MG63 (cell line): ENCODE results near the gene NOS1AP. TPM values are rescaled to one million over a fixed set of nuclear protein-coding genes. Genes with fewer than 3 reads are reported as not detected.

Experiments used
- DNase-seq: peaks from one replicate; pipeline ENCODE4 v3.0.0-alpha.2; 2020
- H3K27me3 ChIP-seq: fragments of 250-450 bp; sonication (Bioruptor Pico); 2 replicates; pipeline ENCODE4 v1.5.1; 2020; ENCODE audit warnings: mild to moderate bottlenecking, moderate library complexity
- H3K36me3 ChIP-seq: fragments of 250-450 bp; sonication (Bioruptor Pico); 2 replicates; pipeline ENCODE4 v1.5.1; 2020; ENCODE audit warnings: mild to moderate bottlenecking, moderate library complexity
- H3K4me3 ChIP-seq: fragments of 250-450 bp; sonication (Bioruptor Pico); 2 replicates; pipeline ENCODE4 v1.5.1; 2020; ENCODE audit warnings: mild to moderate bottlenecking, moderate library complexity
- H3K9me3 ChIP-seq: fragments of 250-450 bp; sonication (Bioruptor Pico); 2 replicates; pipeline ENCODE4 v1.5.1; 2020; ENCODE audit warnings: mild to moderate bottlenecking, moderate library complexity
- total RNA-seq: library from RNA; depleted of rRNA; stranded (reverse); fragments of >200 nt; shearing (Covaris generic); gene quantifications from 2 replicates; pipeline ENCODE4 v1.2.3, GENCODE V29; 2014; ENCODE audit warnings: low replicate concordance

Gene NOS1AP
- total RNA-seq, 1 experiment from 2014 or later = not detected

DNA sequence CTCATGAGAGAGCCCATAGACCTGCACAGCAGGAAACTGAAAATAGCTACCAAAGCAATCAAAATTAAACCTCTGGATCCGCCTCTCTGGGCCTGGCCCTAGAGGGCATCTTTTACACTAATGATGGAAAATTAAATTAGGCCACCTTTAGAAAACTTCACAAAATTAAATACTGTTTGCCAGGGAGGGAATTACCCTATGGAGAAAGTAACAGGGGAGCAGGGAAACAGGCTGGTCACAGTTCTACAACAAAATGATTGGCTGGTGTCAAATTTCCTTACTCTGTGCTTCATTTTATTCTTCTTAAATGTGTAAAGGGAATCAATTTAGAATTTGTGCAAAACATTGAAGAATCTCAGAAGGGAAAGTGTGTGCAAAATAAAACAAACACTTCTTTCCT, 244.7 kb downstream of the NOS1AP start:
- no peaks in the 10 kb centered on the region for H3K27me3 ChIP-seq
- no peaks in the 10 kb centered on the region for H3K36me3 ChIP-seq
- DNase-seq = no peak
- no peaks in the 10 kb centered on the region; the same call in 1 of the 2 replicates for H3K9me3 ChIP-seq
- H3K4me3 ChIP-seq = no peak overlapping the region

DNA sequence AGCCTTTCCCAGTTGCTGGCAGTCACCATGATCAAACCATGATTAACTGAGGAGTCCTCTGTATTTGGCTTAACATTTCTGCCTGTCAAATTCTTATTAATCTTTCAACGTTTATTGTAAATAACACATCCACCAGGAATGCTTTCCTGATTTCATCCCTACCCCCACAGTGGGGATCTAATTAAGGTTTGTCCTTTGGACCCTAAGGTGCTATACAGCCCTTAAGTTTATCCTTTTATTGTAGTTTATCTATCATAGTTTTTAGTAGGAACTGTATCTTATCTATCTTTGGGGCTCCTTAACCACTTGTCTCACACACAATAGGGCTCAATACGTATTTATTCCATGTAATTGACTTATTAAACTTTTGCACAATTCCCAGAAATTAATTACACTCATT, 246.2 kb downstream of the NOS1AP start:
- H3K27me3 ChIP-seq = no peaks in the 10 kb centered on the region
- H3K9me3 ChIP-seq = no peaks in the 10 kb centered on the region; the same call in 1 of the 2 replicates
- no peak for DNase-seq
- H3K4me3 ChIP-seq = no peak overlapping the region
- no peaks in the 10 kb centered on the region for H3K36me3 ChIP-seq

DNA sequence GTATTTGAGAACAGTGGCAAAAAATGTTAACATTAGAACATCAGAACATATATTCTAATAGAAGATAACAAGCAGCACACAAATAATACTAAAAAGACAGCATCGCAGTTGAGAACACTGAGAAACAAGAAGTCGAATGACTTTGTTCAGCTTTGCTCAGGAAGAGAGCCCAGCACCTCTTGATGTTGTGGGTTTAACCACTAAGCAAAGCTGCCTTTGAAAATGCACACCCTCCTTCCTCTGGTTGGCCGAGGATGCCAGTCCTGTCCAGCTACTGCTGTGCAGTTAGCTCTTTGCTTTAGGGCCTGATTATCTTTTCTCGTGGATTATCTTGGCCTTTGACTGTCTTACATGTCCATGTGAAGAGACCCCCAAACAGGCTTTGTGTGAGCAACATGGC, 246.7 kb downstream of the NOS1AP start:
- no peaks in the 10 kb centered on the region; the same call in 1 of the 2 replicates for H3K27me3 ChIP-seq
- no peak for DNase-seq
- no peaks in the 10 kb centered on the region for H3K36me3 ChIP-seq
- no peaks in the 10 kb centered on the region; the same call in 1 of the 2 replicates for H3K9me3 ChIP-seq
- no peak overlapping the region for H3K4me3 ChIP-seq

DNA sequence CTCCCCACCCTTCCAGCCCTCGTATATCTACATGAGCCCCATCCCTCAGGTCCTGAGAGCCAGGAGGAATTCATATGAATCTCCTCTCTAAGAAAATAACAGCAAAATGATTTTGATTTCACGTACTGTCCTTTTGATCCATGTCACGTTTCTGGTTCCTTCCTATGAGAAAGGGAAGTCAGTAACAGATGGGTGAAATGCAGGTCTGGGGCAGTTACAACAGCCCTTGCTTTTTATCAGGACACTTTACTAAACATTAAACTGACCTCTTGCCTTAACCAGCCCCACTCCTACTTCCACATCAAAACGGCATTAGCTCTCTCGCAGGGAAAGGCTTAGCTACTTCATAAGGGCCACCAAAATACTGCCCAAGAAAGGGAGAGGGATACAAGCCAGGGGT, 248.1 kb downstream of the NOS1AP start:
- no peak overlapping the region for H3K4me3 ChIP-seq
- H3K9me3 ChIP-seq = no peaks in the 10 kb centered on the region; the same call in 1 of the 2 replicates
- H3K27me3 ChIP-seq = peaks cover 4% of the 10 kb centered on the region; the same call in 1 of the 2 replicates
- no peaks in the 10 kb centered on the region for H3K36me3 ChIP-seq
- DNase-seq = no peak

DNA sequence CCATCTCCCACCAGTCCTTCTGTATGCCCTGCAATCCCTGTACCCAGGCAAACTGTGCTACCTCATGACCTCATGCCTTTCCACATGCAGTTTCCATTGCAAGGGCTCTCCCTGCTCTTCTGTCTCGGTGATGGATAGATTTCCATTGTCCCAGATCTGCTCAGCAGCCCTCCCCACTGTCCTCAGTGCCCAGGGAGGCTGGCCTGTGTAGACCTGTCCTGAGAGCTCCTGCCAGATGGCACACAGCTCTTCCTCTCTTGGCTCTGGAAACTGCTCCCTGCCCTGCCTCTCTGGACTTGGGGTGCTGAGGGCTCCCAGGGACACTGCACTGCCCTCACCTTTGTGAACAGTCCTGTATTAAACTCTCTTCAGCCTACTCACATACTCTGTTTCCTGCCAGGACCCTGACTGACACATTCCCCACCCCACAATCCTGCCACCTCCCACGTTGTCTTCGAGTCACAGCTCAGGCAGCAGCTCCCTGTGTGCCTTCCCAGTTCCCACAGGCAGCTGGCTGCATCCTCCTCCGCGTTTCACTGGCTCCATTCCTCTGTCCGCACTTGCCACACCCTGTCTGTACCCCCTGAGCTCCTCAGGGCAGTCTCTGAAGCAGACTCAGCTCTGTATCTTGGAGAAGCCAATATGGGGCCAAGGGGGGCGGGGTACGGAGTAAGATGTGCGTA, 250.1 kb downstream of the NOS1AP start:
- no peak overlapping the region for H3K4me3 ChIP-seq
- DNase-seq = peak; percentile 28
- no peaks in the 10 kb centered on the region; the same call in 1 of the 2 replicates for H3K9me3 ChIP-seq
- H3K27me3 ChIP-seq = peaks cover 11% of the 10 kb centered on the region; the same call in 1 of the 2 replicates
- no peaks in the 10 kb centered on the region for H3K36me3 ChIP-seq

DNA sequence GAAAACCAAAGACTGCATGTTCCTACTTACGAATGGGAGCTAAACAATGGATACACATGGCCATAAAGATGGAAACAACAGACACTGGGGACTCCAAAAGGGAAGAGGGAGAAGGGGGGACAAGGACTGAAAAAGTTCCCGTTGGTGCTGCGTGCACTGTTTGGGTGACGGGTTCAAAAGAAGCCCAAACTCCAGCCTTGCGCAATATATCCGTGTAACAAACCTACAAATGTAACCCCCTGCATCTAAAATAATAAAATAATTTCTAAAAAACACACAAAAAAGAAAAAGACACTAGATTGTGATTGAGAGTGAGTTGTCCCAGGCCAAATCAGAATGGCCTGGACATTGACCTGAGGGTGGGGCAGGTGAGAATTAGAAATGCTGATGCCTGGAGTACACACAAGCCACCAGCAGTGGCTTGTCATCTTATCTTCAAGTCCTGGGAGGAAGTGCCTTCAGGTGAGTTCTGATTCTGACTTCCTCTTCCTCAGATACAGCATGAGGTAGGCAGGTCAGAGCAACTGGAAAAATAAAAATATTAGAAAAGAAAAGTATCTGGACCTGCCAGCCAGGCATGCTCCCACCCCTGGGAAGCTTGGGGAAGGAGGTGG, 252.4 kb downstream of the NOS1AP start:
- peaks cover 11% of the 10 kb centered on the region; the same call in 1 of the 2 replicates for H3K27me3 ChIP-seq
- no peaks in the 10 kb centered on the region for H3K36me3 ChIP-seq
- no peaks in the 10 kb centered on the region for H3K9me3 ChIP-seq
- no peak for DNase-seq
- H3K4me3 ChIP-seq = no peak overlapping the region

DNA sequence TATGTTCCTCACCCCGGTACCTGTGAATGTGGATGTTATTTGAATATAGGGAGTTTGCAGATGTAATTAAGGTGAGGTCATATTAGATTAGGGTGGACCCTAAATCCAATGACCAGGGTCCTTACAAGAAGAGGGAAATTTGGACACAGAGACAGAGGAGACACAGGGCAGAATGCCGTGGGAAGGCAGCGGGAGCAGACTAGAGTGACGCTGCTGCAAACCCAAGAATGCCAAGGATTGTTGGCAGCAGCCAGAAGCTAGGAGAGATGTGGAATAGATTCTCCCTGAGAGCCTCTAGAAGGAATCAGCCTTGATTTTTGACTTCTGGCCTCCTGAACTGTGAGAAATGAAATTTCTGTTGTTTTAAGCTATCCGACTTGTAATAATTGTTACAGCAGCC, 253.5 kb downstream of the NOS1AP start:
- Histone ChIP-seq H3K27me3 (peaks cover 17% of the 10 kb centered on the region), H3K36me3 (no peaks in the 10 kb centered on the region), H3K9me3 (no peaks in the 10 kb centered on the region), H3K4me3 (no peak overlapping the region)
- DNase-seq = no peak

DNA sequence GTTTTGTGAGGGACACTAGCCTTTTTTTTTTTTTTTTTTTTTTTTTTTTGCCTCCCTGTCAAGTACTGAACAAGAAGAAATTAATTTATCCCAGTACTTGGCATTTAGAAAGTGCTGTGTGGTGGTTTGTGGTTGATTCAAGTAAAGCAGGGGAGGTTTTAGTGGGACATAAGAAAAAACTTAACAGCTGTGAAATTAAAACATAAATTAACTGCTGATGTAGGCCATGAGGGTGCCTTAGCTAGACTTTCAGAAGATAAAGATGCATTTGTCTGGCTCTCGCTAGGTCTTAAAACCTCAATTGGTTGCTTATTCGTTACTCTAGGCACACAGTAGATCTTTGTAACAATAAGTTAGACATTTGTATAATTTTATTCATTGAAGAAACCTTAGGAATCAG, 254.9 kb downstream of the NOS1AP start:
- DNase-seq = no peak
- Histone ChIP-seq H3K27me3 (peaks cover 17% of the 10 kb centered on the region), H3K36me3 (no peaks in the 10 kb centered on the region), H3K9me3 (no peaks in the 10 kb centered on the region), H3K4me3 (no peak overlapping the region)

DNA sequence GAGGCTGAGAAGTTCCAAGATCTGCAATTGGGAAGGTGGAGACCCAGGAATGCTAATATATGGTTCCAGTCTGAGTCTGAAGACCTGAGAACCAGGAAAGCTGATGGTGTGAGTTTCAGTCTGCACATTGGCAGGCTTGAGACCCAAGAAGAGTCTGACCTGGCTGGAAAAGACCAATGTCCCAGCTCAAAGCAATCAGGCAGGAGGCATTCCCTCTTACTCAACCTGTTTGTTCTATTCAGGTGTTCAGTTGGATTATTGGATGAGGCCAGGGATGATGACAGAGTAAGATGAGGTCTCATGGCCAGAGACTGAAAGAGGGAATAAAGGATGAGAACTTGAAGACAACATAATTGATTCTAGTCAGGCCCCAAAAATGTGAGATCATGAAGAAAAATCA, 257.1 kb downstream of the NOS1AP start:
- no peaks in the 10 kb centered on the region for H3K9me3 ChIP-seq

DNA sequence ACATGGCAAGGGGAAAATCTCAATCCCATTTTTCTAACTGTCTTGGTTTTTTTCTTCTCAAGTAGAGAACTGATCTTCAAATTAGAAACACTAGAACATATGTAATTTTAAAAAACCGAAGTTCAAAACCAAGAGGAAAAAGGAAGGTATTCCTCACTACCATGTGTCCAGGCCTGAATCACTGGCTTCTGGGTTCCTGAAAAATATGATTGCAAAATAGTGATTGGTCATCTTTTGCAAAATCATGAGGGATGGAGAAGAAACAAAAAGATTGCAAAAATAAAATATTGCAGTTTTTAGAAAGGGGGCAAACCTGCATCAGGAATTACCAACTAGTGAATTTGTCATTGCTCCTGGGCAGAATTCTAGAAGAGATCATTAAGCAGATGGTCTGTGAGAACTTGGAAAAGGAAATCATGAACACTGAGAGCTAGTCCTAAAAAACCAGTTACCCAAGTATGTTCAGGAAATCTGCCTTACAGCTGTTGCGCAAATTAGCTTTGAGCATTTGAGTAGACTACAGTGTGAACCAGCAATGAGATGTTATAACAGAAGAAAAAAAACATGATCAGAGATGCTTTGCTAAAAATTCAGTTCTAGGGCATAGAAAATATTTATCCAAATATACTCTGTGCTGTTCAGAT, 257.8 kb downstream of the NOS1AP start:
- no peaks in the 10 kb centered on the region for H3K9me3 ChIP-seq
- no peaks in the 10 kb centered on the region for H3K36me3 ChIP-seq
- no peak overlapping the region for H3K4me3 ChIP-seq
- no peak for DNase-seq
- peaks cover 17% of the 10 kb centered on the region for H3K27me3 ChIP-seq

More for the DNA sequence above, 257.1 kb downstream of the NOS1AP start:
- Histone ChIP-seq H3K4me3 (no peak overlapping the region), H3K27me3 (peaks cover 17% of the 10 kb centered on the region), H3K36me3 (no peaks in the 10 kb centered on the region)
- DNase-seq = no peak

DNA sequence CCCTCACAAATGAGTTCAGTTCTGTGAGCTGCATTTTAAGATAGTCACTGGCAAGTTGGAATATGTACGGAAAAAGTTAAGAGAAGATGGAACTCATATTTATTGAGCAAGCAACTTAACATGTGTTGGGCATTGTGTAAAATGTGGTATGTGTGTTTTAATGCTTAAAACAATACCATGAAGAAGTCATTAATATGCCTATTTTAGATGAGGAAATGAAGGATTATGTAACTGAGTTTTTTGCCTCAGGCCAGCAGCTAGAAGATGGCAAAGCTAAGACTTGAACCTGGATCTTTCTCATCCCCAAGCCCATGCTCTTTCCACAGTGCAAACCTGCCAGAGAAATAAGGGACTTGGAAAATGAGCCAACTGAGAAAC, 258.3 kb downstream of the NOS1AP start:
- no peaks in the 10 kb centered on the region for H3K9me3 ChIP-seq
- no peak overlapping the region for H3K4me3 ChIP-seq
- peaks cover 14% of the 10 kb centered on the region for H3K27me3 ChIP-seq
- no peak for DNase-seq
- no peaks in the 10 kb centered on the region for H3K36me3 ChIP-seq

DNA sequence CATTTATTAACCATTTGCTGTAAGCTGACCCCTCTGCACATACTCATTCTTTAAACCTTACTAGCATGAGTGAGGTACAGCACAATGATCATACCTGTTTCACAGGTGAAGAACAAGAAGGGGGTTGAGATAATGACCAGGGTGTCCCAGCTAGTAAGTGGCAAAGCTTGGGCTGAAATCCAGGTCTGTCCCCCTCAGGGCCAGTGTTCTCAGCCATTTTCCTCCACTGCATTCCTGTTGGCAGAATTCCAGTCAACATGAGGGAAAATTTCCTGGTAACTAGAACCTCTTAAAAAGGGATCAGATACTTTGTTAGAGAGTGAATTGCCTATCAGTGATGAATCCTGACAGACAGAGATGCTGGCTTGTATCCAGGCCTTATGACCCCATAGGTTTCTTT, 259.0 kb downstream of the NOS1AP start:
- no peaks in the 10 kb centered on the region for H3K9me3 ChIP-seq
- peaks cover 11% of the 10 kb centered on the region for H3K27me3 ChIP-seq
- no peak overlapping the region for H3K4me3 ChIP-seq
- H3K36me3 ChIP-seq = no peaks in the 10 kb centered on the region
- DNase-seq = no peak

DNA sequence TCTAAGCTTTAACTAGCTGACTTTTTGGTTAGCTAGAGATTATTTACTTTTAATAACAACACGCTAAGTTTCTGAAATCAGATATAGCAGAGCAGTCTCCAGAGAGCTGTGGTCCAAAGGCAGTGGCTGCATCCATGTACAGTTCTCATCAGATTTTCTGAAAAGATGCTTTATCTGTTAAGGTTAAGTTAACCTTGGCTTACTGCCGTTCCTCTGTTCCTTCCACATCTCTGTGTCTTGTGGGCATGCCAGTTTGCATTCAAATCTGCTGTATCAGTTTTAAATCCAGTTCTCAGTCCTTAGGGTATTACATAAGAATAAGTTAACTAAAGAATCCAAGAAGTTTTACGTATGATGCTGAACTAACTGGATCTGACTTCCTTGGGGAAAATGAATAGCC, 260.3 kb downstream of the NOS1AP start:
- H3K4me3 ChIP-seq = no peak overlapping the region
- H3K27me3 ChIP-seq = peaks cover 6% of the 10 kb centered on the region
- H3K36me3 ChIP-seq = no peaks in the 10 kb centered on the region
- DNase-seq = no peak
- no peaks in the 10 kb centered on the region for H3K9me3 ChIP-seq

DNA sequence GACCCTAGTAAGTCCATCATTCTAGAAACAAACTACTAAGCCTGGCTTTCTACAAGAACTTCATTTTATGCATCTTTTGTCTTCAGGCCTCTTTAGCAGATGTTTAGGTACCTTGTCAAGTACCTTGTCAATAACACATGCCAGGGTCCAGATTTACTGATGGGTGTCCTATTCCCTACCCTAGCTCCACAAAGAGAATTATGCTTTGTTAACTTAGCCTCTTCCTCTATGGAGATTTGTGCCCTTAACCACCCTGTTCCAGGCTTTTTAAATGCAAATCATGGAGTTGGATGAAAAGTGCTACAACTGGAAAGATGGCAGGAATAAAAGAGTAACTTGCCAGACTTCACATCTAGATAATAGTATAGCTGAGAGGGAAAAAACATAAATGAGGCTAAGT, 264.5 kb downstream of the NOS1AP start:
- Histone ChIP-seq H3K27me3 (no peaks in the 10 kb centered on the region; the same call in 1 of the 2 replicates), H3K36me3 (no peaks in the 10 kb centered on the region), H3K4me3 (no peak overlapping the region), H3K9me3 (no peaks in the 10 kb centered on the region)
- no peak for DNase-seq

DNA sequence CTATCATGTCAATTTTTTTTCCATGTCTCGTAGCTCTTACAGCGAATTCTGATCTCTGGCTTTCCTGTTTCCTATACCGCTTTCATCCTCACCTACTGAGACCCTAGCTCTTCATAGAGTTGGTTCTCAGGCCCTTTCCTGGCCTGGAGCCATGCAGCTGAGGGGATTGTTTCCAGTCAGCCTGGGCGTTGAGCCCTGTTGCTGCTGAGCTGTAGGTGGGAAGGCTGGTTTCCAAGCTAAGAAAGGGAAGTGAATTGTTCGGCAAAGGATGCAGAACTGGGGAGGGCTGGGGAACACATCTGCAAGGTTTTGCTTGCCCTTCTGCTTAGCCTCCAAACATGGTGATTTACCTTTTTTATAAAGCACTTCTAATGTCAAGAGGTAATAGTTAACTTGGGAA, 265.6 kb downstream of the NOS1AP start:
- no peaks in the 10 kb centered on the region for H3K9me3 ChIP-seq
- no peaks in the 10 kb centered on the region for H3K36me3 ChIP-seq
- no peak overlapping the region for H3K4me3 ChIP-seq
- DNase-seq = no peak
- peaks cover 2% of the 10 kb centered on the region for H3K27me3 ChIP-seq

DNA sequence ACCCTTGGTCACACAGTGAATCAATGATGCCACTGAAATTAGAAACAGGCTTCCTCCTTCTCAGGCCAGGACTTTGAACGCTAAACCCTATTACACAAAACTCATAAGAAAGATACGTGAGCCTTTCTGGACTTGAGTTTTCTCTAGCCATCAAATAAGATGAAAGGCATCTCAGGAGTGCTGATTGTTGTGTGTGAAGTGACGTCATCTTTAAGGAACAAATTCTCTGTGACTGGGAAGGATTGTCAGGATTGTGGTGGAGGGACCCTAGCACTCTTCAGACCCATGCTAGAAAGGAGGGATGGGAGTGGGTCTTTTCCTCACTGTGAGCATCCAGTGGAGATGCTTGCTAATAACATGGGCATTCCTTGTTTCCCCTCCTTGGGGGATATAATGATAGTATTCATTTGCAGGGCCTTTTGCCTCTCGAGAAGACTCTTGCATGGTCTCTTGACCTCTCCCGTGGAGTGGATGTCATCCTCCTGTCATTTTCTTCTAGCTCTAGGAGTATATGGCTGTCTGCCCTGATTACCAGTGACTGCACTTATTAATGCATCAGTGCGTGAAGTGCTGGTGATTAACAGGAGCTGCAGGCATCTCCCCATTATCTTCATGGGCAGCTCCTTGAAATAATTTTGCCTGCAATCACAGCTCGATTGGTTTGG, 267.3 kb downstream of the NOS1AP start:
- H3K27me3 ChIP-seq = peaks cover 2% of the 10 kb centered on the region

DNA sequence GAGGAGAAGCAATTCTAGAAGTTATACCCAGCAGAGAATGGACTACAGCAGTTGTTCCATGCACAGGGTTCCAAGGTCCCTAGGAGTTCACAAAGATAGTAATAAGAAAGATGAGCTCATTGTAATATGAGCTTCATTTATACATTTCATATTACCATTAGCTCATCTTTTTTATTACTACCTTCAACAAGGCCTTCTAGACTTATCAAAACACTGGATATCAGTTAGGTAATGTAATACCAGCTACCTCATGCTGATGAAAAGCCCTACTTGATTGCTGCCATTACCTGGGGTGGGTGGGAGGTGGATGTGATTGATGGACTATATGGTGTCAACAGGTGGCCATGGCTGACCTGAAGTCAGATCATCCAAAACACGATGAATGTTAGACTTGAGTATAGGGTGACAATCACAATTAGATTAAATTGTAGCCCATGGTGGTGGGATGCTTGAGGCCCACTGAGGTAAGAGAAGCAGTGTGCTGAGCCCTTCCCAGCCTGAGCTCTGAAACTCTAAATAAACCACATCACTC, 273.0 kb downstream of the NOS1AP start:
- no peak for DNase-seq
- H3K9me3 ChIP-seq = peaks cover 3% of the 10 kb centered on the region; the same call in 1 of the 2 replicates
- H3K4me3 ChIP-seq = no peak overlapping the region
- no peaks in the 10 kb centered on the region for H3K36me3 ChIP-seq
- H3K27me3 ChIP-seq = peaks cover 2% of the 10 kb centered on the region

More for the DNA sequence above, 267.3 kb downstream of the NOS1AP start:
- no peaks in the 10 kb centered on the region for H3K36me3 ChIP-seq
- H3K4me3 ChIP-seq = no peak overlapping the region
- DNase-seq = no peak
- no peaks in the 10 kb centered on the region for H3K9me3 ChIP-seq
